GM12864 (cell line): ENCODE results near the gene PCNX2.

Experiments
- DNase-seq: peaks from one replicate; pipeline ENCODE4 v3.0.0-alpha.2; 2011; ENCODE audit warnings: low read depth
- H3K4me3 ChIP-seq: 2 replicates; pipeline ENCODE4 v1.5.1; 2011; ENCODE audit warnings: mild to moderate bottlenecking, low read depth, low read length, control low read depth
- CTCF ChIP-seq: IDR thresholded peaks from 2 replicates; pipeline ENCODE4 v1.5.1; 2011; ENCODE audit warnings: low read depth, mild to moderate bottlenecking, moderate library complexity, low read length, control low read depth, inconsistent platforms; ENCODE audit errors: missing control alignments

The PCNX2 gene

GRCh38 chr1:233327651-233328141 is 32.2 kb upstream of the PCNX2 start, which contains the start of gene MAP3K21:
TSS of gene MAP3K21 (plus strand) at chr1:233327724. CDS start at chr1:233328029, 305 bp downstream.
- TF ChIP-seq CTCF: no peak
- DNase-seq: no peak
- peak within 1 kb of the TSS; percentile 68 for H3K4me3 ChIP-seq

GRCh38 chr1:233326811-233327650 is 31.5 kb upstream of the PCNX2 start:
- peak; percentile 67 for DNase-seq
- H3K4me3 ChIP-seq: peak overlapping the region; percentile 14; the same call in 1 of the 2 replicates
- TF ChIP-seq CTCF: no peak

- TF ChIP-seq CTCF: no peak
- DNase-seq: no peak
- no peak overlapping the region for H3K4me3 ChIP-seq
These were observed 30.8 kb upstream of the PCNX2 start for GRCh38 chr1:233326319-233326718.

- H3K4me3 ChIP-seq: no peak overlapping the region
- no peak for DNase-seq
- TF ChIP-seq CTCF: no peak
These were observed 28.2 kb upstream of the PCNX2 start for GRCh38 chr1:233323718-233324117.

GRCh38 chr1:233320023-233320422 is 24.5 kb upstream of the PCNX2 start:
- H3K4me3 ChIP-seq: no peak overlapping the region
- DNase-seq: no peak
- TF ChIP-seq CTCF: no peak

GRCh38 chr1:233319272-233319671 is 23.7 kb upstream of the PCNX2 start:
- H3K4me3 ChIP-seq: no peak overlapping the region
- no peak for DNase-seq
- TF ChIP-seq CTCF: no peak
